ENCODE data around the gene PTGR3.

Gene PTGR3

GRCh38 chr18:75173125-75173432, 35.9 kb downstream of the PTGR3 start:
- DNase-seq (ENCODE audit: low spot score): peak; percentile 88
- in situ Hi-C loops (cut with MboI; ENCODE audit: low pct_unique_long_range_greater_than_20kb, low sequenced_read_pairs, unreplicated experiment): no loop called here
- TF ChIP-seq CTCF (IDR thresholded peaks at IDR 0.05; ENCODE audit: extremely low read depth, insufficient read depth, missing control alignments): peak; percentile 39

GRCh38 chr18:75172299-75173124, 36.4 kb downstream of the PTGR3 start:
- DNase-seq (ENCODE audit: low spot score): no peak
- in situ Hi-C loops (cut with MboI; ENCODE audit: low pct_unique_long_range_greater_than_20kb, low sequenced_read_pairs, unreplicated experiment): no loop called here
- no peak for TF ChIP-seq CTCF (IDR thresholded peaks at IDR 0.05; ENCODE audit: extremely low read depth, insufficient read depth, missing control alignments)

GRCh38 chr18:75170916-75171315, 38.0 kb downstream of the PTGR3 start:
- in situ Hi-C loops (cut with MboI; ENCODE audit: low pct_unique_long_range_greater_than_20kb, low sequenced_read_pairs, unreplicated experiment): no loop called here
- TF ChIP-seq CTCF (IDR thresholded peaks at IDR 0.05; ENCODE audit: extremely low read depth, insufficient read depth, missing control alignments): no peak
- no peak for DNase-seq (ENCODE audit: low spot score)

GRCh38 chr18:75170022-75170789, 38.7 kb downstream of the PTGR3 start:
- DNase-seq (ENCODE audit: low spot score): no peak
- no peak for TF ChIP-seq CTCF (IDR thresholded peaks at IDR 0.05; ENCODE audit: extremely low read depth, insufficient read depth, missing control alignments)
- in situ Hi-C loops (cut with MboI; ENCODE audit: low pct_unique_long_range_greater_than_20kb, low sequenced_read_pairs, unreplicated experiment): no loop called here

- no peak for DNase-seq (ENCODE audit: low spot score)
- no peak for TF ChIP-seq CTCF (IDR thresholded peaks at IDR 0.05; ENCODE audit: extremely low read depth, insufficient read depth, missing control alignments)
- in situ Hi-C loops (cut with MboI; ENCODE audit: low pct_unique_long_range_greater_than_20kb, low sequenced_read_pairs, unreplicated experiment): no loop called here
Measured at GRCh38 chr18:75169411-75169810, 39.5 kb downstream of the PTGR3 start.

- in situ Hi-C loops (cut with MboI; ENCODE audit: low pct_unique_long_range_greater_than_20kb, low sequenced_read_pairs, unreplicated experiment): no loop called here
- no peak for TF ChIP-seq CTCF (IDR thresholded peaks at IDR 0.05; ENCODE audit: extremely low read depth, insufficient read depth, missing control alignments)
- no peak for DNase-seq (ENCODE audit: low spot score)
Measured at GRCh38 chr18:75168619-75169018, 40.3 kb downstream of the PTGR3 start.
